Measurements from ENCODE around the gene UBL4B. TPM values are rescaled to one million over a fixed set of nuclear protein-coding genes. Genes with fewer than 3 reads are reported as not detected.
A peak's percentile ranks its signal among the peaks of the same experiment; 100 is the strongest.

The UBL4B gene
- total and polyA plus RNA-seq, 9 of the 15 experiments (the other 6 are each of a cell fraction or from before 2014, with no cell fraction given), result not detected

DNA sequence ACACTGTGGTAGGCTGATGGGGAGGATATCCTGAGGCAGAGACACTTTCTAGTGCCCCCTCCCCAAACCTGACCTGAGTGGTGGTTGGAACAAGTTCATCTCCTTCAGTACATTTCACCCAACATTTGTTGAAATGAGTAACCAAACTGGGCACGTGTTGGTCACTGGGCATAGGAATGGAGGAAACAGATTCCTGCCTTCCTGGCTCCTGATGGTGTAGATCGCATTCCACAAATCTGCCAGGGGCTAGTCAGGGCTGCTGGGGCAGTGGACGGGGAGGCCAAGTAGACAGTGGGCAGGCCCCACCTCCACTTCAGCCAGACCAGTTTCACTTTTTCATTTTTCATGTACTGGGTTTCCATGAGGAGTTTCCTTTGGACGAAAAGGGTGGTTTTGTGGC is 25.3 kb upstream of the UBL4B start (continued):
- TF ChIP-seq, protein P1, sequence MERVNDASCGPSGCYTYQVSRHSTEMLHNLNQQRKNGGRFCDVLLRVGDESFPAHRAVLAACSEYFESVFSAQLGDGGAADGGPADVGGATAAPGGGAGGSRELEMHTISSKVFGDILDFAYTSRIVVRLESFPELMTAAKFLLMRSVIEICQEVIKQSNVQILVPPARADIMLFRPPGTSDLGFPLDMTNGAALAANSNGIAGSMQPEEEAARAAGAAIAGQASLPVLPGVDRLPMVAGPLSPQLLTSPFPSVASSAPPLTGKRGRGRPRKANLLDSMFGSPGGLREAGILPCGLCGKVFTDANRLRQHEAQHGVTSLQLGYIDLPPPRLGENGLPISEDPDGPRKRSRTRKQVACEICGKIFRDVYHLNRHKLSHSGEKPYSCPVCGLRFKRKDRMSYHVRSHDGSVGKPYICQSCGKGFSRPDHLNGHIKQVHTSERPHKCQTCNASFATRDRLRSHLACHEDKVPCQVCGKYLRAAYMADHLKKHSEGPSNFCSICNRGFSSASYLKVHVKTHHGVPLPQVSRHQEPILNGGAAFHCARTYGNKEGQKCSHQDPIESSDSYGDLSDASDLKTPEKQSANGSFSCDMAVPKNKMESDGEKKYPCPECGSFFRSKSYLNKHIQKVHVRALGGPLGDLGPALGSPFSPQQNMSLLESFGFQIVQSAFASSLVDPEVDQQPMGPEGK (CRISPR knock-in tag; IDR thresholded peaks at IDR 0.05; ENCODE audit: borderline replicate concordance), result no peak
- TF ChIP-seq ZNF384 (IDR thresholded peaks at IDR 0.05; ENCODE audit: low read depth, low read length), result no peak

DNA sequence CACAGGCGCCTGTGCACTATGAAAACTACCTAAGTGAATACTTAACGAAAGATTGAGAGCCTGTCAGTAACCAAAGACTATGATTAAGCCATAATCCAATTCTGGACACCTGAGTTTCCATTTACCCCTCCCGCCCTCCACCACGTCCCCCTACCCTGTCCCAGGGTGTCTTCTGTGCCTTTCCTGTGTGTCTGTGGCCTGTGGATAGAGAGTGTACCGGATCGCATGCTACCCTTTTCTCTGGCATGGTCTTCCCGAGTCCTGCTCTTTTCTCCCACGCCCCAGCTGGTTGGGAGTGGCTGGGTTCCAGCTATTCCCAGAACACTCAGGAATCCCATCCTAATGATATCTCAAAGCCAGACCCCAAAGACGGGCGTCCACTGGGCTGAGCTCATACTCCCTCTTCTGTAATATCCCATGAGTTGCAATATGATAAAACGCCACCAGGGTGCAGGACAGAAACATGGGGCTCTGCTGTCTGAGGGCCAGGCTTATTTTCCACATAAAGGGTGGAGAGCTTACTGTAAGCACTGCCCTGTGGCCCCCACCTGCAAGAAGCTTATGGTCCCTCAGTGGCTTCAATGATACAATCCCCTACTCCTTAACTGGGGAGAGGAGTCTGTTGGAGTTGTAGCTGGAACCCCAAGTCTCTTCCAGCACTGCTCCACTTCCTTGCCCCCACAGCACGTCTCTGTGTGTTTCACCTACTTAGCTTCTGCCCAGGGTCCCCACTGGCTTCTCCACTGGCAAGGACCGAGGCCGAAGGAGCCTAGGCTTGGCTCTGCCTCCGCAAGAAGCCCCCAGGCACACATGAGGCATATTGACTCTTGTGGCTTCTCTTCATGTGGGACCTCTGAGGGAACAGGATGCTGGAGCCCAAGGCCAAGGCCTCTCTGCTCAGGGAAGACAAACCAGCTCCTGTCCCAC is 24.2 kb upstream of the UBL4B start:
- H3K36me3 ChIP-seq (ENCODE audit: control insufficient read depth, insufficient read depth, low read length), result no peaks in the 10 kb centered on the region
- no peak overlapping the region for H3K4me2 ChIP-seq (ENCODE audit: insufficient read depth, low read length)
- H3K79me2 ChIP-seq (ENCODE audit: control insufficient read depth, insufficient read depth, low read length), result no peaks in the 10 kb centered on the region
- DNase-seq (ENCODE audit: extremely low read depth in 1 of 4, low spot score in 3 of 4) (peak; percentile 80 to 87 (median 85)), ATAC-seq (peak; percentile 97), FAIRE-seq (peak; percentile 85)
- H2AFZ ChIP-seq (ENCODE audit: low read depth, low read length), result no peak overlapping the region
- H3K27ac ChIP-seq (ENCODE audit: extremely low read depth, low read depth, low read length), result no peak overlapping the region
- peaks cover 5% of the 10 kb centered on the region for H3K9me1 ChIP-seq (ENCODE audit: control insufficient read depth, insufficient read depth, low read length)
- intact Hi-C loops (cut with micrococcal nuclease), result loop anchor here (2.0 kb wide), 2 partner anchors 17 to 29 kb away; no protein-coding TSS in a partner anchor
- peaks cover 29 to 50% of the 10 kb centered on the region in 2 experiments for H3K27me3 ChIP-seq (ENCODE audit: control insufficient read depth in 2 of 2, insufficient read depth in 2 of 2, low read length in 2 of 2)
- 16% methylated on average over 15 of the region's 15 CpGs for WGBS (ENCODE audit: insufficient coverage, low coverage, missing lambda C conversion rate)
- in situ Hi-C loops (cut with MboI), result no loop called here
- no peak overlapping the region for H3K4me3 ChIP-seq
- ChIA-PET POLR2A (interaction anchor here (0.7 to 1.3 kb wide), 10 partner anchors 11 to 372 kb away, joined by 3 to 9 read pairs (median 3); no protein-coding TSS in a partner anchor), CTCF (ENCODE audit: low intra/inter-chr PET ratio) (interaction anchor here (1.7 kb wide), 1 partner anchor 17 kb away, joined by 14 read pairs; no protein-coding TSS in a partner anchor)
- peak overlapping the region in 1 of 2 experiments; percentile 15; a peak in 2 of 4 replicates for H3K9ac ChIP-seq (ENCODE audit: insufficient read depth in 1 of 2, low read depth in 2 of 2, low read length in 2 of 2)
- H4K20me1 ChIP-seq (replicated peaks; ENCODE audit: control insufficient read depth, insufficient read depth, low read length), result no peaks in the 10 kb centered on the region; the same call in 1 of the 2 replicates
- no peaks in the 10 kb centered on the region for H3K9me3 ChIP-seq (replicated peaks; ENCODE audit: control insufficient read depth, insufficient read depth, low read depth, low read length)
- no TSS peak for BruUV-seq (replicated peaks)
- H3K4me1 ChIP-seq (replicated peaks in 1 of 2; ENCODE audit: control insufficient read depth in 2 of 2, insufficient read depth in 2 of 2, low read length in 2 of 2), result peaks cover 13 to 24% of the 10 kb centered on the region in 2 experiments
- TF ChIP-seq SNRNP70 (optimal IDR thresholded peaks at IDR 0.05; ENCODE audit: low read depth, low read length) (no peak), YBX1 (IDR thresholded peaks at IDR 0.05) (no peak), YY1 (IDR thresholded peaks at IDR 0.05; ENCODE audit: borderline replicate concordance in 1 of 3, control insufficient read depth in 1 of 3, extremely low read depth in 1 of 3, insufficient read depth in 3 of 3, insufficient read length in 1 of 3, insufficient replicate concordance in 2 of 3, low read depth in 1 of 3, low read length in 2 of 3) (peak in 1 of 3 experiments; percentile 14), KLF10 (CRISPR knock-in tag; IDR thresholded peaks at IDR 0.05) (no peak), HDAC3 (IDR thresholded peaks at IDR 0.05; ENCODE audit: borderline replicate concordance, partially characterized antibody) (no peak)
- TF ChIP-seq, protein P2, sequence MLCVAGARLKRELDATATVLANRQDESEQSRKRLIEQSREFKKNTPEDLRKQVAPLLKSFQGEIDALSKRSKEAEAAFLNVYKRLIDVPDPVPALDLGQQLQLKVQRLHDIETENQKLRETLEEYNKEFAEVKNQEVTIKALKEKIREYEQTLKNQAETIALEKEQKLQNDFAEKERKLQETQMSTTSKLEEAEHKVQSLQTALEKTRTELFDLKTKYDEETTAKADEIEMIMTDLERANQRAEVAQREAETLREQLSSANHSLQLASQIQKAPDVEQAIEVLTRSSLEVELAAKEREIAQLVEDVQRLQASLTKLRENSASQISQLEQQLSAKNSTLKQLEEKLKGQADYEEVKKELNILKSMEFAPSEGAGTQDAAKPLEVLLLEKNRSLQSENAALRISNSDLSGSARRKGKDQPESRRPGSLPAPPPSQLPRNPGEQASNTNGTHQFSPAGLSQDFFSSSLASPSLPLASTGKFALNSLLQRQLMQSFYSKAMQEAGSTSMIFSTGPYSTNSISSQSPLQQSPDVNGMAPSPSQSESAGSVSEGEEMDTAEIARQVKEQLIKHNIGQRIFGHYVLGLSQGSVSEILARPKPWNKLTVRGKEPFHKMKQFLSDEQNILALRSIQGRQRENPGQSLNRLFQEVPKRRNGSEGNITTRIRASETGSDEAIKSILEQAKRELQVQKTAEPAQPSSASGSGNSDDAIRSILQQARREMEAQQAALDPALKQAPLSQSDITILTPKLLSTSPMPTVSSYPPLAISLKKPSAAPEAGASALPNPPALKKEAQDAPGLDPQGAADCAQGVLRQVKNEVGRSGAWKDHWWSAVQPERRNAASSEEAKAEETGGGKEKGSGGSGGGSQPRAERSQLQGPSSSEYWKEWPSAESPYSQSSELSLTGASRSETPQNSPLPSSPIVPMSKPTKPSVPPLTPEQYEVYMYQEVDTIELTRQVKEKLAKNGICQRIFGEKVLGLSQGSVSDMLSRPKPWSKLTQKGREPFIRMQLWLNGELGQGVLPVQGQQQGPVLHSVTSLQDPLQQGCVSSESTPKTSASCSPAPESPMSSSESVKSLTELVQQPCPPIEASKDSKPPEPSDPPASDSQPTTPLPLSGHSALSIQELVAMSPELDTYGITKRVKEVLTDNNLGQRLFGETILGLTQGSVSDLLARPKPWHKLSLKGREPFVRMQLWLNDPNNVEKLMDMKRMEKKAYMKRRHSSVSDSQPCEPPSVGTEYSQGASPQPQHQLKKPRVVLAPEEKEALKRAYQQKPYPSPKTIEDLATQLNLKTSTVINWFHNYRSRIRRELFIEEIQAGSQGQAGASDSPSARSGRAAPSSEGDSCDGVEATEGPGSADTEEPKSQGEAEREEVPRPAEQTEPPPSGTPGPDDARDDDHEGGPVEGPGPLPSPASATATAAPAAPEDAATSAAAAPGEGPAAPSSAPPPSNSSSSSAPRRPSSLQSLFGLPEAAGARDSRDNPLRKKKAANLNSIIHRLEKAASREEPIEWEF (CRISPR knock-in tag; IDR thresholded peaks at IDR 0.05), result no peak
